ENCODE results near the gene PLSCR1. TPM values are rescaled to one million over a fixed set of nuclear protein-coding genes. Genes with fewer than 3 reads are reported as not detected.
"Not testable (repeated sequence)": the region's sequence is repeated elsewhere in the genome, so short reads cannot be mapped to it uniquely, and the experiment has no call there.

Gene PLSCR1
- total RNA-seq, 1 donor from 2014 or later, result 37.2 TPM

GRCh38 chr3:146532406-146532805 is 12.0 kb downstream of the PLSCR1 start:
- DNase-seq (no peak), ATAC-seq (ENCODE audit: low read depth) (no peak)
- H3K36me3 Mint-ChIP-seq (ENCODE audit: low read depth), result peaks cover 50% of the 10 kb centered on the region
- H3K9me3 Mint-ChIP-seq, result no peaks in the 10 kb centered on the region
- ChIA-PET POLR2A (no interaction called here), CTCF (no interaction called here)
- no peaks in the 10 kb centered on the region for H3K27me3 Mint-ChIP-seq
- H3K27ac Mint-ChIP-seq, result no peak overlapping the region
- no peak overlapping the region for H3K4me3 Mint-ChIP-seq
- TF ChIP-seq CTCF (IDR thresholded peaks at IDR 0.05), result no peak
- intact Hi-C loops (cut with micrococcal nuclease), result no loop called here
- H3K4me1 Mint-ChIP-seq, result peaks cover 6% of the 10 kb centered on the region

GRCh38 chr3:146530609-146531008 is 13.8 kb downstream of the PLSCR1 start:
- peaks cover 45% of the 10 kb centered on the region for H3K36me3 Mint-ChIP-seq (ENCODE audit: low read depth)
- H3K4me1 Mint-ChIP-seq, result peaks cover 4% of the 10 kb centered on the region
- no peak overlapping the region for H3K27ac Mint-ChIP-seq
- intact Hi-C loops (cut with micrococcal nuclease), result no loop called here
- H3K4me3 Mint-ChIP-seq, result no peak overlapping the region
- ChIA-PET POLR2A (no interaction called here), CTCF (no interaction called here)
- DNase-seq (no peak), ATAC-seq (ENCODE audit: low read depth) (no peak)
- H3K9me3 Mint-ChIP-seq, result no peaks in the 10 kb centered on the region
- H3K27me3 Mint-ChIP-seq, result no peaks in the 10 kb centered on the region
- no peak for TF ChIP-seq CTCF (IDR thresholded peaks at IDR 0.05)

- no peak overlapping the region for H3K27ac Mint-ChIP-seq
- POLR2A ChIA-PET, result no interaction called here
- no peak overlapping the region for H3K4me3 Mint-ChIP-seq
- DNase-seq (no peak), ATAC-seq (ENCODE audit: low read depth) (no peak)
- peaks cover 44% of the 10 kb centered on the region for H3K36me3 Mint-ChIP-seq (ENCODE audit: low read depth)
- no peaks in the 10 kb centered on the region for H3K4me1 Mint-ChIP-seq
- no peaks in the 10 kb centered on the region for H3K27me3 Mint-ChIP-seq
- no peaks in the 10 kb centered on the region for H3K9me3 Mint-ChIP-seq
- no peak for TF ChIP-seq CTCF (IDR thresholded peaks at IDR 0.05)
- CTCF ChIA-PET, result no interaction called here
- intact Hi-C loops (cut with micrococcal nuclease), result no loop called here
Observed at GRCh38 chr3:146529021-146529420, 15.4 kb downstream of the PLSCR1 start.

- intact Hi-C loops (cut with micrococcal nuclease), result no loop called here
- H3K4me3 Mint-ChIP-seq, result no peak overlapping the region
- H3K9me3 Mint-ChIP-seq, result no peaks in the 10 kb centered on the region
- H3K27ac Mint-ChIP-seq, result no peak overlapping the region
- H3K36me3 Mint-ChIP-seq (ENCODE audit: low read depth), result peaks cover 48% of the 10 kb centered on the region
- POLR2A ChIA-PET, result no interaction called here
- TF ChIP-seq CTCF (IDR thresholded peaks at IDR 0.05), result no peak
- H3K4me1 Mint-ChIP-seq, result no peaks in the 10 kb centered on the region
- no peak for ATAC-seq (ENCODE audit: low read depth)
- CTCF ChIA-PET, result no interaction called here
- no peak for DNase-seq
- no peaks in the 10 kb centered on the region for H3K27me3 Mint-ChIP-seq
Observed at GRCh38 chr3:146524961-146525360, 19.4 kb downstream of the PLSCR1 start.

GRCh38 chr3:146523531-146523930 is 20.9 kb downstream of the PLSCR1 start:
- ATAC-seq (ENCODE audit: low read depth), result no peak
- ChIA-PET CTCF (no interaction called here), POLR2A (no interaction called here)
- Mint-ChIP-seq H3K4me1 (no peaks in the 10 kb centered on the region), H3K4me3 (no peak overlapping the region), H3K9me3 (no peaks in the 10 kb centered on the region), H3K36me3 (ENCODE audit: low read depth) (peaks cover 43% of the 10 kb centered on the region), H3K27ac (no peak overlapping the region), H3K27me3 (no peaks in the 10 kb centered on the region)
- intact Hi-C loops (cut with micrococcal nuclease), result no loop called here
- no peak for DNase-seq
- TF ChIP-seq CTCF (IDR thresholded peaks at IDR 0.05), result no peak

- POLR2A ChIA-PET; DNase-seq; H3K27ac Mint-ChIP-seq; CTCF ChIA-PET; ATAC-seq (ENCODE audit: low read depth); H3K27me3 Mint-ChIP-seq; H3K4me3 Mint-ChIP-seq; intact Hi-C loops (cut with micrococcal nuclease); H3K4me1 Mint-ChIP-seq; H3K9me3 Mint-ChIP-seq: not testable (repeated sequence)
- peaks cover 43% of the 10 kb centered on the region for H3K36me3 Mint-ChIP-seq (ENCODE audit: low read depth)
Observed at GRCh38 chr3:146522174-146523158, 21.9 kb downstream of the PLSCR1 start.
